Measurements from ENCODE around the gene APOBEC3C. TPM values are rescaled to one million over a fixed set of nuclear protein-coding genes. Genes with fewer than 3 reads are reported as not detected.

APOBEC3C gene
- total RNA-seq, 1 experiment from 2014 or later, result 32.1 TPM

GRCh38 chr22:38964306-38964705 is 49.8 kb upstream of the APOBEC3C start:
- H3K18ac ChIP-seq (ENCODE audit: insufficient read length, low read depth, low read length), result no peak overlapping the region
- no peaks in the 10 kb centered on the region for H3K79me1 ChIP-seq (ENCODE audit: insufficient read depth, low read depth, low read length, poor library complexity, severe bottlenecking)
- no peak overlapping the region for H2AFZ ChIP-seq (ENCODE audit: low read length)
- Mint-ChIP-seq H3K27ac (no peak overlapping the region), H3K4me1 (peaks cover 19 to 29% of the 10 kb centered on the region in 2 experiments), H3K36me3 (ENCODE audit: insufficient read depth in 1 of 3, low read depth in 3 of 3) (no peaks in the 10 kb centered on the region), H3K4me3 (no peak overlapping the region), H3K9me3 (no peaks in the 10 kb centered on the region; a peak in 1 of 5 replicates), H3K27me3 (ENCODE audit: low read depth) (peaks cover 7% of the 10 kb centered on the region)
- H3K56ac ChIP-seq (ENCODE audit: insufficient read length, low read depth, low read length), result no peak overlapping the region
- H4K20me1 ChIP-seq (ENCODE audit: control insufficient read depth, insufficient read depth, insufficient read length), result no peaks in the 10 kb centered on the region
- no peak overlapping the region for H2BK5ac ChIP-seq (ENCODE audit: insufficient read length, low read length)
- H3T11ph ChIP-seq (ENCODE audit: low read length), result no peak overlapping the region
- no peak overlapping the region for H2BK20ac ChIP-seq (ENCODE audit: low read depth, low read length, poor library complexity, severe bottlenecking)
- no peaks in the 10 kb centered on the region for H3K27me3 ChIP-seq (ENCODE audit: insufficient read depth, low read length)
- TF ChIP-seq CTCF (conservative IDR thresholded peaks at IDR 0.05), result no peak
- no peak for DNase-seq
- H2BK12ac ChIP-seq (ENCODE audit: insufficient read length, low read depth, low read length), result no peak overlapping the region
- H4K91ac ChIP-seq (ENCODE audit: insufficient read length, low read depth, low read length), result no peak overlapping the region
- no peak overlapping the region for H2AK5ac ChIP-seq (ENCODE audit: insufficient read length, low read length)
- no peaks in the 10 kb centered on the region for H3K9me3 ChIP-seq (ENCODE audit: control insufficient read depth, low read depth, low read length)
- H3K79me2 ChIP-seq (ENCODE audit: insufficient read depth, low read length), result no peaks in the 10 kb centered on the region
- no peak overlapping the region for H4K8ac ChIP-seq (replicated peaks; ENCODE audit: insufficient read length, low read depth, low read length)
- H4K5ac ChIP-seq (ENCODE audit: insufficient read length, low read depth, low read length), result no peak overlapping the region
- H2BK15ac ChIP-seq (ENCODE audit: low read depth, low read length), result no peak overlapping the region
- H3K23ac ChIP-seq (ENCODE audit: insufficient read length, low read depth, low read length), result no peak overlapping the region
- H3K14ac ChIP-seq (ENCODE audit: insufficient read depth, low read length), result no peak overlapping the region; the same call in 1 of the 2 replicates
- no peak overlapping the region for H2BK120ac ChIP-seq (ENCODE audit: low read depth, low read length, poor library complexity, severe bottlenecking)
- H3K4ac ChIP-seq (ENCODE audit: low read depth, low read length), result no peak overlapping the region
- WGBS (ENCODE audit: extremely low coverage, insufficient read length, low lambda C conversion rate), result no CpG with 5 or more reads among the region's 7 CpGs
- no peak overlapping the region for H3K9ac ChIP-seq (ENCODE audit: extremely low read depth, insufficient read length, low read length)
- no peak overlapping the region for H3K4me2 ChIP-seq (ENCODE audit: insufficient read depth, insufficient read length, low read length)
- no peaks in the 10 kb centered on the region; the same call in 1 of the 2 replicates for H3K4me1 ChIP-seq (ENCODE audit: insufficient read depth, low read length)
- H3K23me2 ChIP-seq (ENCODE audit: insufficient read length, low read depth, low read length, poor library complexity, severe bottlenecking), result no peaks in the 10 kb centered on the region
- H3K27ac ChIP-seq (ENCODE audit: insufficient read length, low read depth, low read length), result no peak overlapping the region
